ENCODE results near the gene C1orf116. TPM values are rescaled to one million over a fixed set of nuclear protein-coding genes. Genes with fewer than 3 reads are reported as not detected.
"Not testable (repeated sequence)": the region's sequence is repeated elsewhere in the genome, so short reads cannot be mapped to it uniquely, and the experiment has no call there.

The C1orf116 gene
- polyA plus RNA-seq, 12 donors = 0.05 to 18.2 (median 0.18) TPM; not detected in 1

DNA sequence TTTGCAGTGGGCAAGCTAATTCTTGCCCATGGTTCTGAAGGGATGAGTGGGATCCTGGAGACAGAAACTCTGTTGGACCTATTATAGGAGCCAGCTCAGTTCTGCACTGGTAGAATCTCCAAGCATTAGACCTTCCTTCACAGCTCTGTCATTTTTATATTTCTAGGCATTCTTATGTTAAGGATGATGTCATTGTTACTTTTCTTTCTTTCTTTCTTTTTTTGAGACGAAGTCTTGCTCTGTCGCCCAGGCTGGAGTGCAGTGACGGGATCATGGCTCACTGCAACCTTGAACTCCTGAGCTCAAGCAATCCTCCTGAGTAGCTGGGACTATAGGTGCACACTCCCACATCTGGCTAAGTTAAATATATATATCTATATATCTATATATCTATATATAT lies 28.0 kb upstream of the C1orf116 start:
- no peak for DNase-seq

GRCh38 chr1:207059881-207060280 lies 27.3 kb upstream of the C1orf116 start:
- no peak for DNase-seq

- no peak for DNase-seq
These were observed 26.6 kb upstream of the C1orf116 start for GRCh38 chr1:207058878-207059867.

- no peak for DNase-seq
These were observed 25.7 kb upstream of the C1orf116 start for GRCh38 chr1:207058252-207058651.

GRCh38 chr1:207056673-207057072 lies 24.1 kb upstream of the C1orf116 start:
- no peak for DNase-seq

DNA sequence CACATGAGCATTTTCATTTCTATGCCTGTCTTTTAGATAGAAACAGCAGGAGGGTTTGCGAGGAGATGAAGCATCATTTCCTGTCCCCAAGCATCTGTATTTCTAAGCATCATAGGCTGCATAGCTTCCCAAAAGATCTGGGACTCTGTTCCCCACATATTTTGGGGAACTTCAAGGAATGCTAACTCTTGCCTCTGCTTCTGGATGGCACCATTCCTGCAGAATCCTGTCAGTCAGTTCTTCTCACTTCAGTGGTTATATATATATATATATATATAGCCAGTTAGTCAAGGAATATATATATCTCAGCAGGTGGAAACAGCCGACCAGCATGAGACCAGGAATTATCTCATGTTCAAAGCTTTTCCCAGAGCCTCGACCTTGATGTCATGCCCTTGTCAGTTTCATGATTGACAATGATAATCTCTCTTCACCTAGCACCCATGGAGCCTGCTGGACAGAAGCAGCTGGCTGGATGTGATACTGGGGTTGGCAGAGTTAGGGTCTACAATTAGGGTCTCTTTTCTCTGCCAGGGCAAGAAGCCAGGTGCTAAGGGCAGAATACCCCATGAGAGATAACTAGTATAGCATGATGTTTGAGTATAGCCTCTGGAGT lies 22.9 kb upstream of the C1orf116 start:
- DNase-seq = no peak

DNA sequence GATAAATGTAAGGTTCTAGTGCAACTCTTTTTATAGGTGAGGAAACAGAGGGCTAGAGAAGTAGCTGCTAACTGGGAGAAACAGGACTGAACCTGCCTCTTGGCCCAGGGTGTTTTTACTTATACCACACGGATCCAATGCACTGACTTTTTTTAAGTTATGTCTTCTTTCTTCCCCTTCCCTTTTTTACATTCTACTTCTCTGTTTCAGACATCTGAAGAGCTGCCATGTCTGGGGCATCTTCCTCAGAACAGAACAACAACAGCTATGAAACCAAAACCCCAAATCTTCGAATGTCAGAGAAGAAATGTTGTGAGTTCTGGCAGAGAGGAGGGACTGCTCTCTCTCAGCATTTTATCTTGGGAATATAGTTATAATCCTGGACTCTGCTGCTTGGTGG lies 21.9 kb upstream of the C1orf116 start:
- no peak for DNase-seq

DNA sequence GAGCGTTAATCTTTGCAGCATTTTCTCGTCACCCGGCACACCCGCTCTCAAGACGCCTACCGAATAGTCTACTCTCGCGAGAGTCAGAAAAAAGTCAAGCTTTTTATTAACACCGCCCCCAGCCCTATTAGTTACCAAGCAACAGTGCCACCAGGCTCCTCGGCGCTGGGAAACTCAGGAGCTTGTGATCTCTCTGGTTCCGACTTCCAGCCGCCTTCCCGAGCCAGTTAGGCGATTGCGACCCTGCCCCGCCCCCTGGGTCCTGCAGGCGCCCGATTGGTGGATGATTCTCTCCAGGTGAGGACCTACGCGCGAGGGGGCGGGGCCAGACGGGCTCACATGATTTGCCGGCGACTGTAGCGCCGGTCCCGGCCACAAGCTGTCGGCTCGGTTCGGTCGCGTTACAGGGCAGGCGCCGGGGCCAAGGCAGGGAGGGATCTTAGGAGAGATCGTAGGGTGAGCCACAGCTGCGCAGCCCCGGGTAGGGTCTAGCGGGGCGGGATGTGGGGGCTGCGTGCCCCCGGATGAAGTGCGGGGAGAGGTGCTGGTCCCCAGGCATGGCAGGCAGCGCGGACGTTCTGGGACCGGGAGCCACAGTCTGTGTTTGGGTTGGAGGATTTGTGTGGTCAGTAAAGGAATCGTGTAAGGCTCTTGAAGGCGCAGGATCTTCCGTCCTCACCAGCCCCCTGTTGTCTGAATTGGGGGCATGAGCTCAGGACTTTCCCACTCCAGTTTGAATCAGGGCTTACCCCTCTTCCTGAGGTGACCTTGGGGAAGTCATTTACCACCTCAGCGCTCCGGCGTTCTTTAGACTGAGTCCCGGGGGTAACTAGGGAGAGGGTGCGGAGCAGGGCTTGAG lies 20.6 kb upstream of the C1orf116 start, which contains the start of gene PFKFB2:
Gene PFKFB2 (plus strand): TSS at position 365 of the 859 bp plus-strand sequence. CDS start 1,443 bp downstream, outside the sequence.
- peak; percentile 90 for DNase-seq

DNA sequence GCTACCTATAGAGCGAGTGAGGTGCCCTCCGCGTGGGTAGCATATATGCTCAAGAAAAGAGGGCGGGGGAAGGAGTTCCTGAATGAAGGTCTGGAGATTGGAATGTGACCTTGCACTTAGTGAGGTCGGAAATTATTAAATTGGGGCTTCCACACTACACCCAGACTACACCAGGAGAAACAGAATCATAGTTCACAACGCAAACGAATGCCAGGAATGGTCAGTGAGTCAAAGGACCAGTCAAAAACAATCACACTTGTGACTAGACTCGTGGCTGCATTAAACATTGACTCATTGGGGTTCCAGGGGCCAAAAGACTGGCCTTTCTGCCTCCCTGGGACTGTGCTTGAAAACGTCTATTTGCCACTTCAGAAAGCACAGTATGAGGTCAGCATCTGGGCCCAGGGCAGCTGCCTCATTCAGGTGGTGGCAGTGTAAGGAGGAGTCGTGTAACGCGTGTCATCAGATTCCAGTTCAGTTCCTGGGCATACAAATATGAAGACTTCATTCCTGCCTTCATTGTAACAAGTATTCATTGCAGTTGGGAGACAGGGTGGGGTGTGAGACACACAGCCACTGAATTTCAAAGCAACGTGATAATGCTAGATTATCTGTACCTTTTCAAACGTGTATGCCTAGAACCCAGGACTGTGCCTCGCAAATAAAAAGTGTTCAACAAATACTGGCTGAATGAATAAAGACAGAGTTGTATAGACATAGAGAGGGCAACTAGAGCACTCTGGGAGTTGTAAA lies 18.8 kb upstream of the C1orf116 start, which contains the start of gene YOD1:
Gene YOD1 (minus strand): TSS at position 18 of the 753 bp plus-strand sequence. CDS start 178 bp downstream, outside the sequence.
- DNase-seq = no peak

- peak; percentile 96 for DNase-seq
These were observed 18.1 kb upstream of the C1orf116 start for GRCh38 chr1:207050480-207051190.

GRCh38 chr1:207049974-207050391 lies 17.4 kb upstream of the C1orf116 start:
- peak; percentile 59 for DNase-seq

DNA sequence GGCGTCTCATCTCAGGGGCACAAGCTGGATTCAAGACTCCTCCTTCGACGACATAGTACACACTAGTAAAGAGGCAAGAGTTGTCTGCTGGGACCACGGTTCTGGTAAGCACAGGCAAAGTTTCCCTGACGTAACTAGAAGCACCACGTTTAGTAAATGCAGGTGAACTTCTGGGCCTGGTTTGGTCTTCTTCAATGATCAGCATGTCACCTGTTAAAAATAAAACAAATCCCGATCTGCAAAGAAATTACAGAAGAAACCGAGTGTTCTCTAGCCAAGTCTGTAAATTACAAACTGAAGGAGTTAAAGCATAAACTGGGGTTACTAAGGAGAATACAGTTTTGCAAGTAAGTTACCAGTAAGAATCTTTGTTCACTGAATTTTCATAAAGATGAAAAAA lies 17.0 kb upstream of the C1orf116 start:
- DNase-seq = no peak

DNA sequence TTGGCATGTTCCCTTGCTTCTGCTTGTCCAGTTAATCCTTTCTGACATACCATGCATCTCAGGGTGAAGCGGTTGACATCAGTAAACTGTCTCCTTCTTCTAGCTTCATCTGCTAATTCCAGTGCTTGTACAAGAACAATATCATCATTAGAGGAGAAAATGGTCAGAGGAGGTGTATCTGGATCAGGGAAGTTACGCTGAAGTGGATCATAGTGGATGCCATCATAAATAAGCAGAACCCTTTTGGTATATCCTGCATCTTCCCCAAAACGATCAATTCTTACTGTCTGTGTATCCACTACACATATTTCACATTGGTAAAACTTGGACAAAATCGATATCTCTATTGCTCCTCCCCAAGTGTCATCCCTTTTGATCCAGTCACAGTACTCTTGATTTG lies 16.5 kb upstream of the C1orf116 start:
- no peak for DNase-seq

DNA sequence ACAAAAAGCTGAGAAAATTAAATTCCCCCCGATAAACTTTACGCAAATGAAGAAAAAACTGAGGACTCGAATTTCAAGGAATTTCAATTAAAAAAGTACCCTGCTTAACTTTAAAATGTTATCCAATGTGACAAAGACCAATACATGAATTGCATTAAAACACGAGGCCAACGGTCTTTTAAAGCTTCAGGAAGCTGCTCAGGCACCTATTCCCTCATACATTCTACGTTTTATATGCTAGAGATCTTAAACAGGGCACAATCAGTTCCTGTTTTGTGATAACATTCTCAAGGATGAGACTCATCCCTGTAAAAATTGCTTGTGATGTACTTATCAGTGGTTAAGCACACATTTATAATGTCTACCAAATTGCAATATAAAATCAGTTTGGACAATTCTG lies 15.5 kb upstream of the C1orf116 start:
- no peak for DNase-seq

GRCh38 chr1:207047505-207047904 lies 14.9 kb upstream of the C1orf116 start:
- DNase-seq = no peak

DNA sequence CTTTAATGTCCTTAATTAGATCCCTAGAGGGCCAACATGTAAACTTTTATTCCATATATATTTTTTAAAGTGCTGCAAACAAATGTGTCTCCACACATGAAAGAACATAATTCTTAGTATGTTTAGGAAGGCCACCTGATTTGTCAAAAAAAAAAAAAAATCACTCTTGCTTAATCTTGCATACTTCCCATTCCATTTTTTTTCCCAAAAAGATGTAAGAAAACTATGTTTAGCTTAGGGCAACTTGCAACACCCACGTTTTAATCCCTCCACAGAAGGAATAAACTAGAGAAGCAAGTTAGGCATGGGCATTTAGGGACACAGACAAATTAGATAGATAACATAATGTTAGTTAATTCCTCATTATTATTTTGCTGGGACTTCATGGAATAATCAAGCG lies 12.9 kb upstream of the C1orf116 start:
- DNase-seq = no peak

- not testable (repeated sequence) for DNase-seq
These were observed 8.8 kb upstream of the C1orf116 start for GRCh38 chr1:207041397-207041796.

DNA sequence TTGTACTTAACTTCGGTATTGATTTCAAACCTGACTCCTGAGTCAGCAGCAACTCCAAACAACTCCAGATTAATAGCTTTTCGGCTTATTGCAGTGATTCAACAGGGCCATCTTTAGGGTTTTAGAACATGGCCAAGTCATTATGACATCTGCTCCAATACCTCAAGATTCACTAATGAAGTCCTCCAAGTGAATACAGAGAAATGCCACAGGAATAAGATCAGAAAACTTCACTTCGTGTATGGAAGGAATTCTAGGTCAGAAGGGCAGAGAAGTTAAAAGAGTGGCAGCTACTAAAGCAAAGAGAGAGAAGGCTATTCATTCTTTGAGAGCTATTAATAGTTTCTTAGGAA lies 7.6 kb upstream of the C1orf116 start:
- no peak for DNase-seq

DNA sequence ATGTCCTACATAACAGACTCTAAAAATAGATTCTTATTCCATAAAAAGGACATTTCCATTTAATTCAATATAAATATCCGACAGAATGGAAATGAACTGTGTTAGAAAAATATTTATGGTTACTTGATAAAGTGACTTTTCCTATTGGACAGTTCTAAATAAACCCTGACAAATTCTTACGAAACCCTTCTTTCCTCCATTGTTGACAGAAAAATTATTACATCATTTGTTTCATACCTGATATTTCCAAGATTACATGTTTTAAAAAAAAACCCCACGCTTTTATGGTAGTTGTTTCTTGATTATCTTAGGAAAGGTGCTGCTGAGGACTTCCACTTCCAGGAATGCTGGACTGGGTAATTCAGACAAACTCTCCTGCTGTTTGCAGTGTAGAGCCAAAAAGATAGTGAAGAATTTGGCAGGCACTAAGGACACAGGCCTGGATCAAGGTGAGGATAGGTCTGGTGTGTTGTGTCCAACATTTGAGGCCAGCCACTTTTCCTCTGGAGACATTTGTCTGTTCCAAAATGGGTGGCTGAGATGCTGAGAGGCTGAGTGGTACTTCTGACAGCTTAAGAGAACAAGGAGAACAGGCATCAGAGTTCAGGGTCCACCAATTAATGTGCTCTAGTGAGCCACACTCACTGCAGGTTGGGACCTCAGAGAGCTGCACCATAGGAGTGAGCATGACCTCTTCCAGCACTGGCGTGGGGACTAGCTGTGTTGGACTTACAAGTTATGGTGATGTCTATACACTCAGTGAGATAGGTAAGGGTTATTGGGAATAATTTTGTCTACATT lies 7.0 kb upstream of the C1orf116 start:
- DNase-seq = no peak

DNA sequence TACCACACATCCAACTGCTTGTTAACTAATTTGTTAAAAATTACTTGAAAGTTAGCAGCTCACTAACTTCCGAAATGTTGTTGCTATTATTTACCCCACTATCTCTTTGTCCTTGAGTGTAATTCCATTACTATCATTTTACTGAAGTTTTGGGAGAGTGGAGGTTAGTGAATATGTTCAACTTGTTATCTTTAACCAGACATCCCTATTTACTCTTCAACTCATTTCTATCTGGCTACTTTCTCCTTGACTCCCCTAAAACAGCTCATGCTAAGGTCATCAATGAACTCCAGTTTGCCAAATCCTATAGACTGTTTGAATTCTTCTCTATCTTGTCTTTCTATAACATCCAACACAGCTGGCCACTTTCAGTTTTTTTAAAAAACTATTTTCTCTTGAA lies 4.3 kb upstream of the C1orf116 start:
- DNase-seq = no peak
